NCI-H2107 treated with DMSO at 0.1 percent for 48 hours (cell line): ENCODE results near the gene RUFY4.
A peak's percentile ranks its signal among the peaks of the same experiment; 100 is the strongest.

ENCODE experiments used
- DNase-seq: peaks from one replicate; lab custom pipeline; 2025; ENCODE audit not compliant: unreplicated experiment; lab: John Stamatoyannopoulos, UW

The RUFY4 gene, protein sequence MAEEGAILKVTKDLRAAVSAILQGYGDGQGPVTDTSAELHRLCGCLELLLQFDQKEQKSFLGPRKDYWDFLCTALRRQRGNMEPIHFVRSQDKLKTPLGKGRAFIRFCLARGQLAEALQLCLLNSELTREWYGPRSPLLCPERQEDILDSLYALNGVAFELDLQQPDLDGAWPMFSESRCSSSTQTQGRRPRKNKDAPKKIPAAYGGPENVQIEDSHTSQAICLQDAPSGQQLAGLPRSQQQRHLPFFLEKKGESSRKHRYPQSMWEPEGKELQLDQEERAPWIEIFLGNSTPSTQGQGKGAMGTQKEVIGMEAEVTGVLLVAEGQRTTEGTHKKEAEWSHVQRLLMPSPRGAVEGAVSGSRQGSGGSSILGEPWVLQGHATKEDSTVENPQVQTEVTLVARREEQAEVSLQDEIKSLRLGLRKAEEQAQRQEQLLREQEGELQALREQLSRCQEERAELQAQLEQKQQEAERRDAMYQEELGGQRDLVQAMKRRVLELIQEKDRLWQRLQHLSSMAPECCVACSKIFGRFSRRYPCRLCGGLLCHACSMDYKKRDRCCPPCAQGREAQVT

DNA sequence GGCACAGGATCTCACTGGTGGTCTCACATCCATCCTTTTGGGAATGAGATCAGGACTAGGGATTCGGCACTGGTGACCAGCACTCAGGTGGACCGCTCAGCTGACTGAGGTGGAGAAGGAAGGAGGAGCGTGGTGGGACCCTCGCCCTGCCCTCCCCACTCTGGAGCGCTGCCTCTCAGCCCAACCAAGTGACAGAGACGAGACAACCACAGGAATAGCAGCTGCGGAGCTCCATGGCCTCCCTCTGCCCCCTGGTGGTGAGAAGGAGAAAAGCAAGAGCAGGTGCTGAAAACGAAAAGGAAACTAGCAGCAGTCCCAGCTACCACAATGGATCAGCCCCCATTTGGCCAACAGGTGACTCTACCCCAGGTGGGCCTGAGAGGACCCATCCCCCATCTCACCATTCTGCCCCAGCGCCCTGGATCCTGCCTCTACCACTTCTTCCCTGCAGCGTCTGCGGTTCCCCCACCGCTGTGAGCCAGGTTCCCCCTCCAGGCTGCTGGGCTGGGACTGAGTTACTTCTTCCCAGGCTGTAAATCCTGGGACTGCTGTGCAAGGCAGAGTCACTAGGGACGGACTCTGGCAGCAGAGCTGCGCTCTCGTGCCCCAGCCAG, at the start of gene RUFY4:
TSS of gene RUFY4 (plus strand) at position 533 of the 614 bp plus-strand sequence. CDS start 1,353 bp downstream, outside the sequence.
- DNase-seq = peak; percentile 62

DNA sequence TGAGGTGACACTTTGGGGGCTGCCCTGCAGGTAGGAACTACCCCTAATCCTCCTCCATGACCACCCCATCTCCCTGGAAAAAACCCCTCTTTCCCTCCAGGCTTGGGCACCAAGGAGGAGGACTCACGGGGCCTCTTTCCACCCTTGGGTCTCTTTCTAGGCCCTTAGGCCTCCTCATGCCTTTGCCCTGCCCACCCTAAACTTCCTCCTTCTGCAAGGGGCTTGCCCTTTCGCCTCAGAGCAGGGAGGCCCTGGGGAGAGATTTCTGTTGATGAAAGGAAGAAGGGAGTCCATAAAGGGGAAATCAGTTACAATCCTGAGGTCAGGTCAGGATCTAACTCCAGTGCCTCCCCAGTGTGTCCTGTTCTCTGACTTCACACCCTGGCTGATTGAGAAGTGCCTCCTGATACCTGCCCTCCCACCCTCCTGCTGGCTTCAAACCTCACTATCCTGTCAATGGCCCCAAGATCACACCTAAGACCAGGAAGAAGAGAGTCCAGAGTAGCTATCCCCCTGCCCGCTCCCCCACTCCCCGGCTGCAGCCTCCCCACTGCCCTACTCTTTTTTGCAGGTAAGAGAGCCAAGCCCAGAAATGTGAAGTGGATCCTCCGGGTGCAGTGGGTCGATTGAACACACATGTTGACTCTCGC, 49.5 kb upstream of the RUFY4 start:
- no peak for DNase-seq

DNA sequence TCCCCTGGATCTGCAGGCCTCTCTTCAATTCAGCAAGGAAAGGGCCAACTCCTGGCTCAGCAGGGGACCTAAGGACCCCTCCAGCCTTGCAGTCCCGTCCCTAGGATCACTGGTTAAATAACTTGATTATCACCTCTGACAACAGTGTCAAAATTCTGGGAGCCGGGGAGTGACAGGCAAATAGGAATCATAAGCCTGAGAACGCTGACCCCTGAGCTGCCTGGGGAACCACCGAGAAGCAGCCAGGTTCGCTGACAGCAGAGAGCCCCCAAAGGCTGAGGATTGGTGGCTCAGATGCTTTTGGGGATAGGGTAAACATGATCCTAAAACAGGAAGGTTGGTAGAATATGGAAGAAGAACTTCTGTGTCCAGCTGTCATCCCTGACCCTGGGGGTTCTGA, 48.8 kb upstream of the RUFY4 start:
- no peak for DNase-seq

DNA sequence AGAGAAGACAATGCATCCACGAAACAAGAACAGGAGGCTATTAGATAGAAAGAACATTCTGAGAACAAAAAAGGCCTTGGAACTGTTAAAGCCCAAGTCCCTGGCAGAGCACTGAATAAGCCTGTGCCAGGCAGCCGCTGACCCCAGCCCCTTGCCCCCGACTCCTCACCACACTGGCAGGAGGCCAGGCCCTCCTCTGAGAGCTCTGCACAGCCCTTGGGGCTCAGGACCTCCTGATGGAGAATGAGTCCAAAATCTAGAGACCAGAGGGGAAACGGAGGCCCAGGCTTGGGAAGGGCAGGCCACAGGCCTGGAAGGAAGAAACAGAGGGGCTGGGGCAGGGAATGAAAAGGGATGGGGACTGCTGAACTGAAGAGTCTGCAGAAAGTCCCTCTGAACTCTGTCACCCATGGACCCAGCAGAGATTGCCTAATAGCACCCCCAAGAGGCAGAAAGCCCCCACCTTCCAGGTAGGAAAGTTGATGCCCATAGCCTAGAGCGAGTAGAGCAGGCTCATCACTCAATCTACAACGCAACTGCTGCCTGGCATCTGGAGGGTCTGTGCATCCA, 48.0 kb upstream of the RUFY4 start:
- DNase-seq = no peak

DNA sequence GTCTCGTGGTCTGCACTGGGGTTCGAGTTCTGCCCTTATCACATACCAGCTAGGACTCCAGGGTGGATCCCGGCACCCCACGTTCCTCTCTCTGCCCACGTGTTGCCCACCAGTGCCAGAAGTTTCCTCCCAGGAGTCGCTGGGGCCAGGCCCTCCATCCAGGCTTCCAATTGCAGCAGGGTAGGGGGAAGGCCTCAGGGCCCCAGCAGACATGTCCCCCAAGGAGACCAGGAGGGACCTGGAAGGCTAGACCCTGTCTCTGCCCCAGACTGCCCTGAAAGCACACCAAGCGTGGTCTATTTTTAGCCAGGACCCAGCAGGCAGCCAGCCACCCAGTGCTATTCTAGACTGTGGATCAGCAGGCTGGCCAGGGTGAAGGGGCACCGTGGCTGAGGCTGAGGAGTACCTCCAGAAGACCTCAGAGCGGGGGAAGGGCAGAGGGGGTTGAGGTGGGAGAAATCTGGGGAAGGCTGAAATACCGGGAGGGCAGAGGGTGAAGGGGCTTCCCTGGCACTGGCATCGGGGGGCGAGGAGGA, 47.4 kb upstream of the RUFY4 start:
- no peak for DNase-seq

DNA sequence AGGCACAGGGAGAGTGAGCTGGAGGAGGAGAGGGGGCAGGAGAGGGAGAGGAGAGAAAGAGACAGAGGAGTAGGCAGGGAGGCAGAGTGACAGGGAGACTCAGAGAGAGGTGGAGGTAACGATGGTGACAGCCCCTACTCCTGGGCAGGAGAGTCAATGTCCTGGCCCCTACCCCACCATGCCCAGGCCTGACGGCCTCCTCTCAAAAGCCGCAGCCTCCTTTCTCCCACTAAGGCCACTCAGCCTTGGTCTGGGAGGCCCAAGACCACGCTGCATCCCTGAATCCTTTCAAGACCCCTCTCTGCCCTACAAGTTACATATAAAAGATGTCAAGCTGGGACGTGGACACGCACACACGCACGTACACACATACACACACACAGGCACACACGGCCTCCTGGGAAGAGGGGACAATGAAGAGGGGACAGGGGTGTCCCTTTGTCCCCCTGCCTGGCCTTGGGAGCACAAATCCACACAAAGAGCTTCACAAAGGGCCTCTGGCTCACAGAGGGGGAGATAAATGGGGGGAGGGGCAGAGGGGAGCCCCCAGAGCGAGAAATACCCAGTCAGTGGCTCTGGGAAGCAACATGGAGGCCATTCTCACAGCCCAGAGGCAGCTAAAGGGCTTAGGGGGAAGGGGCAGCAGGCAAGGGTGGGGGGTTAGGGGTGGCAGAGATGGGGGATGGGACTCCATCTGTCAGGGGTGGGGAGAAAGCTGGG, 46.8 kb upstream of the RUFY4 start:
- no peak for DNase-seq

DNA sequence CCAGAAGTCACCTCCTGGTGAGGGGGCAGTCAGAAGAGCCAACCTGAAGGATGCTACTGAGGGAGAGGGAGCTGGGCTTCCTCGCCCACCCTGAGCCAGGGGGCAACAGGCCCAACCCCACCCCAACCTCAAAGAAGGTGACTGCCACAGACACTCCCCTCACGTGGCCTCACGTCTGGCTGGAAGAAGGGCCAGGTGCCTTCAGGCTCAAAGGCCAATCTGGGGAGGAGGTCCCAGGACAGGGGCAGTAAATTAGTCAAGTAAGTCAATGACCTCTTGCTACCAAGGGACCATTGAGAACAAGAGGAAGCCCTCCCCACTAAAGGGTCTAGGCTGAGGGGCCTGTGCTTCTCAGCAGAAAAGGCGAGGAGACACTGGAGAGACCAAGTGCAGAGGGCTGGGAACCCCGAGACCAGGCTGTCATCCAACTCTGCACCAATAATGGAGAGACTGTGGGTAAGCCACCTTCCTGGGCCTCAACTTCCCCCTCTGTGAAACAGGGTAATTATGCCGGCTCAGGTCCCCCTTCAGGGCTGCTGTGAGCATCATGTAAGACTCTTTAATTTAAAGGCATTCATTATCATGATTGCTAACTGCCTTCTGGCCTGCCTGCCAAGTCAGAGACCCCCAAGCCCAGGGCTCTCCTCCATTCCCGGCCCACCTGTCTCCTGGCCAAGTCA, 46.1 kb upstream of the RUFY4 start:
- no peak for DNase-seq

DNA sequence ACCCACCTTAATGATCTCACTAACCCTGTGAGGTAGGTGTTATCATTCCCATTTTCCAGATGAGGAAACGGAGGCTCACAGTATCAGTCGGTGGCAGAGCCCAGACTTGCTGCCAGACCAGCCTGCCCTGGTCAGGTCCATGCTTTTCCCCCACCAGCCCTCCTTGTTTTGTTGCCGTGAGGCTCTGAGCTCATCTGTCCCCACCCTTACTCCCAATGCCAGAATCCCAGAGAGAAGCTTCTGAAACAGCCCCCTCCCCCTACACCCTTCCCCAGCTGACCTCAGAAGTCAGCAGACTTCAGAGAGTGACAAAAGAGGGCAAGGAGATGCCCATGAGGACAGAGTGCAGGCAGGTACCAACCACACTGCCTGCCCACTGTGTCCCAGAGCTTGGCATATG, 45.4 kb upstream of the RUFY4 start:
- DNase-seq = no peak

DNA sequence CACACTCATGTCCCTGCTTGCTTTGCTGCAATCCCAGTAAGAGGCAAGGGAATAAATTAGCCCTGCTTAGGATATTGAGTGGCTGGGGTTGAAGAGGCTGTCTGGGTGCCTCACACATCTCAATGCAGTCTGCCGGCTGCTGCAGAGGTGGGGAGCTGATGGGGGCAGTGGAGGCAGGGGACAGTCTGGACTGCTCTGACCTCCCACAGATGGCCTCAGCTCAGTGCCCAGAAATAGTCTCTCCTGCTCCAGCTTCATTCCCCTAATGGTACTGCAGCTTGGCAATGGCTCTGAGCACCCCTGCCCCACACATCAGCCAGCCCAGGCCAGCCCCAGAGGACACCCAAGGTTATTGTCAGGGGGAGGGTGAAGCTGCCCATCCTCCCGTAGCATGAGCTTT, 44.7 kb upstream of the RUFY4 start:
- DNase-seq = no peak

DNA sequence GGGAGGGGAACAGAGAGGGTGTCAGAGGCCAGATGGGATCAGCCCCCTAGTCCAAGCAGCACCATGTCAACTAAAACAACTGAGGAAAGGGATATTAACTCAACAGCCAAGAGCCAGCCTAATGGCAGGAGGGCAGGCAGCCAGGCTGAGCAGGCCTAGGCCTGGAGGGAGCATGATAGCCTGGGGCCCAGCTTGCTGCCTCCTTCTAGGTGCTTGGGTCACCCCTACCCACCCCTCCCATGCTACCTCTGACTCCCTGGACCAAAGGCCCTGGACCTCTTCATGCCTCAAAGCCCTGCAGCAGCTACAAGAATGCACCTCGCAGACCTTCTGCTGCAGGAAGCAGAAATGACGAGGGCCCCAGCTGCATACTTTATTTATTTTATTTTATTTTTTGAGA, 44.2 kb upstream of the RUFY4 start:
- DNase-seq = no peak

DNA sequence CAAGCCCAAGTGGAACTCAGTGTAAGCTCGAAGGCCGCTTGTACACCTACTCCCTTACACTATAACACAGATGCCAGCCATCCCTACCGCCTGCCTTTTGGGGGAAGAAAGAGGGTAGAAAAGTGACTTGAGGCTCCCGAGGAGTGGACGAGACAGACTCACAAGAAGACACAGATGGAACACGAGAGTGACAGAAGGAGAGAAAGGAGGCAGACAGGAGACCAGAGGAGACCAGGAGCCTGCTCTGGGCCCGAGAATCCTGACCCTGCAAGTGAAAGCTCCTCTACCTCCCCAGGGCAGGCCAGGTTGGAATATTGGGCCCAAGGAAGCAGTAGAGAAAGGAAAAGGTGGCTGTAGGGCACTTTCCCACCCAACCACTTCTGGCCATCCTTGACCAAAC, 42.8 kb upstream of the RUFY4 start:
- no peak for DNase-seq

DNA sequence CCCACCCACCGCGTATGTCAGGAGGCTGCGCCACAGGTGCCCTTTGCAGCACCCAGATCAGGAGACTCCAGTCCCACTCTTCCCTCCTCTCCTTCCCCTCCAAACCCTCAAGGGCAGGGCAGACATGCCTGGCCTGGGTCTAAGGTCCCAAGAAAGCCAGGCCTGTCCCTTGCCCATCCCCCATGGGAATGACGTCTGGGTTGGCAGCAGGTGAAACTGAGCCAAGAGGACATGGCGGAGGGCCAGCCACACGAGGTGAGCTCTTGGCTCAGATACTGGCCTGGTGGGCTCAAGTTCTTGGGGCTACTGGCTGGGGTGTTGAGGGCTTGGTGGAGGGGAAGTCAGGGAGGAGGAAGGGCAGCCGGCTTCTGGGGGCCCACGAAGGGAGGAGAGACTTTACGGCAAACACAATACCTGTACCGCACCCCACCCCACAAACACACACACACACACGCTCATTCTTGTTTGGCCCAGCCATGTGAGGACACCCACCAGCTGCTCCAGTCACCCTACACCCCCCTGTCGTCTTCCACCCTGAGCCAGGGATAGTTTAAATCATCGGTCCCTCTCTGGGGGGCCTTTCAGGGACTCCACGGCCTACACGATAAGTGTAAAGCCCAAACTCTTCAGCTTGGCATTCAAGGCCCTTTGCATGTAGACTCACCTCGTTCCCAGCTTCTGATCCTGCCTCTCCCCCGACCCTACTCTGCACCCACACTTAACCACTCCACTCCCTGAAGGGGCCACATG, 42.2 kb upstream of the RUFY4 start:
- no peak for DNase-seq

DNA sequence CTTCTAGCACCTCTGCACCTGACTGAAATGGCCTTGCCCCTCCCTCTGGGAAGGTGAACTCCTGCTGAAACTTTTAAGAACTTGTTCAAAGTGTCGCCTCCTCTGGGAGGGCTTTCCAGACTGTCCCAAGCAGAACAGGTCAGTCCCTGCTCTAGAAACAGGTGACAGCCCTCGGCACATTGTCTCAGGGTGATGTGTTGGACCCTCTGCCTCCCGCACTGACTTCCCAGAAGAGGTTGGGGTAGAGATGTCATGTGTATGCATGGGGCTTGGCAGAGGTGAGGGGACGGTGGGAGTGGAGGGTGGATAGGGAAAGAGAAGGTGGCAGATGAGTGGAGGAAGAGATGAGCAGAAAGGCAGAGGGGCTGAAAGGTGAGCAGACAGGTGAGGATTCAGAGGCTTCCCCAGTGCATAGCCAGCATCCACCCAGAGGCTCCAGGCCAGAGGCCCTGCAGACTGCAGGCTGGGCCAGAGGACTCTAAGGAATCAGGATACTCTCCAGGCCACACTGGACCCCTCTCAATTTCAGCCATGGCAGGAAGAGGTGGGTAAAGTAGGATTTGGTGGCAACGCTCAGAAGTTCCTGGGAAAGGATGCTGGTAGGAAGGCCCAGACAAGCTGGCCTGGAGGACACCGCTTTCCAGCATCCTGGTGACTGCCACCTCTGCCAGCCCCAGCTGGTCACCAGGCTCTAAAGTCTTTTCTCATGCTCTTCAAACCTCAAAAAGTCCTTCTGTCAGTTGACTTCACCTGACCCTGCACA, 41.4 kb upstream of the RUFY4 start:
- no peak for DNase-seq

DNA sequence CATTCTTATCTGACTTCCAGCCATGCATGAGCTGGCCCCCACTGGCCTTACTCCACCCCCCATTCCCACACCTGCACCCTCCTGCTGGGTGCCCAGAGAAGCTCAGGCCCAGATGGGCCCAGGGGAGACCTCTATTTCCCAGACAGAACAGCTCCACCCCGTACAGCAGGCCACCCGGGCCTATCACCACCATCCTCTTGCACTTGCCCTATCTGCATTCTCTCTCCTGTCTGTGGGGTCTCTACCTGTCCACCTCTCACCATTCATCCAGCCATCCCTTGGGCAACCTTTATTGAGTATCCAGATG, 40.9 kb upstream of the RUFY4 start:
- no peak for DNase-seq

DNA sequence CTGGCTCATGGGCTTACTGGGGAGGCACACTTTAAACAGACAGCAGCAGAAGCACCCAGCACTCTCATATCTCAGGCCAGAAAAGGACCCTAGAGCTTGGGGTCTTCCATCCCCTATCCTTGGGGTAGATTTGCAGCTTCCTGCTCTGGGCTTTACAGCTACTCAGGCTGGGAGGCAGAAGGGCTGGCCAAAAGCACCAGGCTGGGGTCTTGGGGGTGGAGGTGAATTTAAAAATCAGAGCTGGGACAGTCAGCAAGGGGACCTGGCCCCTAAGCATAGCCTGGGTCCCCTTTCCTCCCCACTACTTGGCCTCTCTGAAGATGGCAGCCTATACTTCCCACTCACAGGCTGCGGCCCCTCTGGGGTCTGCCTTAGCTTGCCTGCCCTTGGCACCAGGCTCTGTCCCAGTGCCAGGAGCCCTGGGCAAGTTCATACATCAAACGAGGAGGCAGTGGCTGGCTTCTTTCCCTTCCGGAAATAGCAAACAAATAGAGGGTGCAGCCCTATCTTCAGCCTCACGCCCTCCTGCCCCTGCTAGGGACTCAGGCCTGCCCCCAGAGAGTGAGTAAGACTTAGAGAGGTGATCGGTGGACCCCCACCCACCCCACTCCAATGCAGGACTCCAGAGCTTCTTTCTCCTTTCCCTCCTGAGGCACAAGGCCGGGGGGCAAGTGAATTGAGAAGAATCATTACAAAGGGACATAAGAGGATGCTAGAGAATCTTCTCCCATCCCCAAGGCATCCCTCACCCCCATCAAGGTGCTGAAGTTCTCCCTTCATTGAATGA, 40.3 kb upstream of the RUFY4 start:
- DNase-seq = no peak

DNA sequence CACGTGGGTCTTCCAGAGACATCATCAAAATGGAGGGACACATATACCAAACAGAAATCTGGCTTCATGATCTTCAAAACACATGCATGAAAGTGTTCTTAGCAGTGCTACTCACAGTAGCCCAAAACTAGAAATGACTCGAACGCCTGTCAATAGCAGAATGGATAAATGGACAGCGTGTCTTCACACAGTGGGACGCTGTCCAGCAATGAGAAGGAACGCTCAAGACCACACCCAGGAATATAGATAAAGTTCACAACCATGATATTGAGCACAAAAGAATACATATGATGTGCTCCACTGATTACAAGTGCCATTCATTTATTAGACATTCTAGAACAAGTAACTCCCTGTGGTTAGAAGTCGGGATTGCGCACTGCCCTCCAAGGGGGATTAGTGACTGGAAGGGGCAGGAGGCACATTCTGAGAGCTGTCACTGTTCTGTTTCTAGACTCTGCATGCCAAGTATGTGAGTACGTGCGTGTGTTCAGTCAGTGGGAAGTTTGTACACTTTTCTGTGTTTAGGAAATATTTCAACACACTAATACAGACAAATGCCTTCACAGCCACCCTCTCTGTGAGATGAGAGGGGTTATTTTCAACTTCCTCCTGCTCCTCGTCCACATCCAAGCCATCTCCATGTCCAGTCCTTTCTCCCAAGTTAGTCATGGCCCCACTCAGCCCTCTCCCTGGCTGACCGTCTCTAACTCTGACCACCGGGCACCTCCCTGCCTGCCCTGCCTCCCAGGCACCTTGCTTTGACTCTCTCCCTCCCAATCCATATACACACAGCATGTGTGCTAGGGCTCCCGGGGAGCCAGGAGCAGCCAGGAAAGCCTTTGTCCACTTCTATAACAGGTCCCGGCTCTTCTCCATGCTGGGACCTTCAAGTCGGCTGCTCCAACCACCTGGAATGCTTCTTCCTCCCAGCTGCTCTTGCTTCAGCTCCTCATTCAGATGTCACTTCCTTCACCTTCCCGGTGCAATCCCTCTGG, 39.4 kb upstream of the RUFY4 start:
- no peak for DNase-seq
